GM13976 (cell line): ENCODE data around the gene PYGB.

Experiments
- DNase-seq: peaks from one replicate; pipeline ENCODE4 v3.0.0; 2012; ENCODE audit warnings: low spot score
- CTCF ChIP-seq: IDR thresholded peaks from 2 replicates; pipeline ENCODE4 v1.5.1; 2012; ENCODE audit warnings: borderline replicate concordance, mild to moderate bottlenecking; ENCODE audit not compliant: insufficient read depth; ENCODE audit errors: extremely low read depth, missing control alignments, control extremely low read depth
- in situ Hi-C: fragments of 300-500 bp; cut with MboI; formaldehyde crosslinking; loops from one replicate; pipeline ENCODE4 v1.12.0; 2022; ENCODE audit warnings: low sequenced_read_pairs, mixed read lengths, inconsistent platforms; ENCODE audit not compliant: unreplicated experiment

PYGB gene

DNA sequence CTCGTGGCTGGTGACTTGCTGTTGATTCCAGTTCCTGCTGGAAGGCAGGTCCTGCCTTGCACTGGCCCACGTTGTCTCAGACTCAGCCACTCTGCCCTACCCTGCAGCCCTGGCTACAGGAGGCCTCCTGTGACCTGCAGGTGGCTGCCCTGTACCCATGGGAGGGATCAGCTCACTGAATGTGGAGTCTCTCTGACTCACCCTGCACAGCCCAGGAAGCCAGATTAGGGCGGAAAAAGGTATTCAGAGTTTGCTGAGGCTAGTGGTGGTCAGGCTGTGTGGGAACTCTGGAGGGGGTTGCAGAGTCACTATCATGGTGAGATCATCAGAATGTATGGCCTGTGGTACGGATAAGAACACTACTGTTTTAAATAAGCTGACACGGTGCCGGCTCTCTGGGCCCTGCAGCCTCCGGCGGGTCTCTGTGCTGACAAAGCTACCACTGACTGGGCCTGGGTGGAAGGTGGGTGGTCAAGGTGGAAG is 24.7 kb upstream of the PYGB start:
- no peak for TF ChIP-seq CTCF
- no peak for DNase-seq
- in situ Hi-C loops: no loop called here

DNA sequence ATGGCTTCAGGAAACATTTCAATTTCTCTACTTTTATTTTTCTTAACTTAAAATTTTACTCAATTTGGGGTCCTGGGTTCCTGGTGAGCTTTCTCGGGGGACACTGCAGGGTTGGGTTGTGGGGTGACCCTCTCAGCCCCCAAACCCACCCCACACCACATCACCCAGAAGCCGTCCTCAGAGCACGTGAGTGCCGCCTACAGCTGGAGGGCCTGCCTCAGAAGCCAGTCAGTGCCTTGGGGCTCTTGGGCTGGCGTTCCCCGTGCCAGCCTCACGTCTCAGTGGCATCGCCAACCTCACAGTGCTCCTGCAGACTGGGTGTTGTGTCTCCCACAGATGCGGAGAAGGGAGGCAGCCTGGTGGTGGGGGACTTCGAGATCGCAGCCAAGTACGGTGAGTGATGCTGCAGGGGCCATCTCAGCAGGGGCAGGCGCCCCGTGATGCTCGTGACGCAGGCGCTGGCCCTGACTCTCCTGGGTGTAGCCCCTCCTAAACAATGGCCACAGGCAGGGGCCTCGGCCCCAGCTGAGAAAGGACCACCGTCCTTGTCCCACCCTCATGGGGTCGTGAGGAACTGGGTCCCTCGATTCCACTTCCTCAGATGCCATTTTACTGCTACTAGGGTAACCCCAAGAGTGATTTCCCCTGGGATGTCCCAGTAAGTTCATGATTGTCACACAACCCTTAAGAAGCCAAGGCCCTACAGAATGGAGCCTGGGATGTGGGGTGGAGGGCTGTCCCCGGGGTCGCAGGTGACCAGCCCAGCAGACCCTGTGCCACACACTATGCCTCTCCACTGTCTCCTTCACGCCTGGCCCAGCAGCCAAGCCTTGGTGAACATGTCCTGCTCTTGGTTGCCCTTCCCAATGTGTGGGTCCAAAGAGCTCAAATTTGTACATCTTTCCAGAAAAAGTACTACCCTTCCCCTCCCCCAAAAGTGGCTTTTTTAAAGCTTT is 23.8 kb upstream of the PYGB start:
- TF ChIP-seq CTCF: no peak
- in situ Hi-C loops: no loop called here
- DNase-seq: no peak

DNA sequence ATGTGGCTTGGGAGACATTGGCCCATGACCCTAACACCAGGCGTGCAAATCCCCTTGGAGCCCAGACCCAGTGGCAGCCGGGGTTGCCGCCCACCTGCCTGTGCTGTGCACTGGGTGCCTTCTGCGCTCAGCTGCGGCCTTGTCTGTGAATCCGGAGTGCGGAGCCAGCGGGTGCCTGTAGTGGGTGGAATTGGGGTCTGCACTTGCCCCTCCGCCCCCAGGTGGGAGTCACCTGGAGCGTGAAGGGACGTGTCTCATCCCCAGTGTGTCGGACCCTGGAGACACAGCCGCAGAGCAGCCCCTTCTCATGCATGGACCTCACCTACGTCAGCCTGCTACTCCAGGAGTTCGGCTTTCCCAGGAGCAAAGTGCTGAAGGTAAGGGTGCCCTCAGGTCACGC is 22.9 kb upstream of the PYGB start:
- in situ Hi-C loops: no loop called here
- DNase-seq: no peak
- TF ChIP-seq CTCF: no peak

DNA sequence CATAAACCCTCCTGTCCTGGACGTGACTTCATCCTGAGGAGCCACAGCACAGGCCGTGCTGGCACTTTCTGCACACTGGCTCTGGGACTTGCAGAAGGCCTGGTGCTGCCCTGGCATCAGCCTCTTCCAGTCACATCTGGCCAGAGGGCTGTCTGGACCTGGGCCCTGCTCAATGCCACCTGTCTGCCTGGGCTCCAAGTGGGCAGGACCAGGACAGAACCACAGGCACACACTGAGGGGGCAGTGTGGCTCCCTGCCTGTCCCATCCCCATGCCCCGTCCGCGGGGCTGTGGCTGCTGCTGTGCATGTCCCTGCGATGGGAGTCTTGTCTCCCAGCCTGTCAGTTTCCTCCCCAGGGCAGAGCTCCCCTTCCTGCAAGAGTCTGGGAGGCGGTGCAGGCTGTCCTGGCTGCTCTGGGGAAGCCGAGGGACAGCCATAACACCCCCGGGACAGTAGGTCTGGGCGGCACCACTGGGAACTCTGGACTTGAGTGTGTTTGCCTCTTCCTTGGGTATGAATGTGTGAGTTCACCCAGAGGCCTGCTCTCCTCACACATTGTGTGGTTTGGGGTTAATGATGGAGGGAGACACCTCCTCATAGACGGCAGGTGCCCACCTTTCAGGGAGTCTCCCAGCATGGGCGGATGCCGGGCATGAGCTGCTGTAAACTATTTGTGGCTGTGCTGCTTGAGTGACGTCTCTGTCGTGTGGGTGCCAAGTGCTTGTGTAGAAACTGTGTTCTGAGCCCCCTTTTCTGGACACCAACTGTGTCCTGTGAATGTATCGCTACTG is 22.0 kb upstream of the PYGB start:
- DNase-seq: no peak
- TF ChIP-seq CTCF: no peak
- in situ Hi-C loops: no loop called here

DNA sequence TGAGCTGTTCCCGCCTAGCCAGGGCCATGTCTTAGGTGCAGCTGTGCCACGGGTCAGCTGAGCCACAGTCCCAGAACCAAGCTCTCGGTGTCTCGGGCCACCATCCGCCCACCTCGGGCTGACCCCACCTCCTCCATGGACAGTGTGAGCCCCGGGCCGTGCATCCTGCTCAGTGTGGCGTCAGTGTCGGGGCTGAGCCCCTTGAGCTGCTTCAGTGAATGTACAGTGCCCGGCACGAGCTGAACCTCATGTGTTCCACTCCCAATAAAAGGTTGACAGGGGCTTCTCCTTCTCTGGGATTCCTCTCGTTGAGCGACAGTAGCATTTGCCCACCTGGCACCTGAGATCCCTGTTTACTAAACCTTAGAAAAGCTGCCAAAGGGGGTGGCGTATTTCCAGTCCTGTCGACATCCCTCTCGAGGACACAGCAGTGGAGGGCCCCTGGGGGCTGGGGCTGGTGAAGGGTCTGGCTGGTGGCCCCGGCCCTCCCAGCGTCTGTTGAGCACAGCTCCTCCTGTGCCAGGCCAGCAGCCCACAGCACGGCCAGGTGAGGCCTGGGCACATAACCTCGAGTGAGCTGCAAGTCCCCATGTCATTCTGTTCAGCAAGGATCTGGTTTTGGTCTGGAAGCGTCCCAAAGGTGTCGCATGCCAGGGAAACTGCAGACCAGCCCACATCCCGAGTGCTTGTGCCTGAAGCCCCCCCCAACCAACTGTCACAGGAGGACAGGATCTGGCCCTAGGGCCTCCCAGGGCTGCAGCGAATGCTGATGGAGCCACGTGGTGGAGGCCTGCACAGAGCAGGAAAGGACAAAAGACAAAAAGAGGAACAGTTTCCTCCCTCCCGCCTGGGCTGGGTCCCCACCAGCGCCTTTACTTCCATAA is 21.2 kb upstream of the PYGB start:
- DNase-seq: no peak
- in situ Hi-C loops: no loop called here
- TF ChIP-seq CTCF: no peak

DNA sequence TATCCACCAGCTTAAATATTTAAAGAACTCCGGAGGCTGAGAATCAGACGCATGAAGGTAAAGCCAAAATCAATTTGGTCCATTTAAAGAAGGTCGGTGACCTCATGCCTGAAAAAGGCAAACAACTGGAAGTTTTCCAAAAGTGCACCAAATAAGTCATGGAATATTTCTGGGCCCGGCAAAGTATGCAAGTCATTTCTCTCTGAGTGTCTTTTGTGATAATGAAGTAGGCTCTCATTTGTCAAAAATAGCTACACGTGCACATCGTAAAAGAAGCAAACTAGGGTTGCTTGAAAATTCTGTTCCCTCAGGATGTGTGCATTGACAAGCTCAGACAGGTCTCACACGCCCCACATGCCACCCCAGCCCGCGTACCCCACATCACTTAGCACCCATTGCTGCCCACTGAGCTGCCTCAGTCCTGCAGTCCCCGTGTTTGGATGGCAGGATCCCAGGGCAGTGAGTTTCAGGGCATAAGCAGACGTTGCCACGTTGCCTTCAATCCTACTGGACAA is 20.5 kb upstream of the PYGB start:
- no peak for DNase-seq
- TF ChIP-seq CTCF: no peak
- in situ Hi-C loops: no loop called here
